GM21447 (cell line): ENCODE data around the gene MYRIP.
"Not testable (repeated sequence)": the region's sequence is repeated elsewhere in the genome, so short reads cannot be mapped to it uniquely, and the experiment has no call there.

ENCODE experiments used
- ATAC-seq: cut with Tn5 transposase; IDR thresholded peaks from one replicate; pipeline ENCODE4 v1.9.1; 2021; ENCODE audit not compliant: unreplicated experiment

The MYRIP gene

GRCh38 chr3:40021338-40021737, 211.9 kb downstream of the MYRIP start:
- no peak for ATAC-seq

- ATAC-seq: no peak
Observed at GRCh38 chr3:40022297-40022827, 213.0 kb downstream of the MYRIP start.

DNA sequence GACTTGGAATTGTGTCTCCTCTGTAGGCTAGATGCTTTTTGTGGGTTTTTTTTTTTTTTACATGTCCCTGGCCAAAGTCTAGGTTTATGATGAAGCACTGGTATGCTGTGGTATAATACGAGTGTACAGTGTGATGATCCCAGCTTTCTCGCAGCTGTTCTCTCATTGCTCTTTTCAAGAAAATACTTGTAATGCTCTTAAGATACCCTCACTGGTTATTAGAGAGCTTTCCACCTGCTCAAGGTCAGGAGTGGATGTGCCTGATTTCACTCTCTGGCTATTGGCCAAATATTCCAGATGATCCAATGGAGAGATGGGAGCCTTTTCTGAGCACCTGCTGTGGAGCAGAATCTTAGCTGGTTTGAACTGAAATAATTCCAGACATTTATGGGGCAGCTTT, 215.1 kb downstream of the MYRIP start:
- ATAC-seq: no peak

DNA sequence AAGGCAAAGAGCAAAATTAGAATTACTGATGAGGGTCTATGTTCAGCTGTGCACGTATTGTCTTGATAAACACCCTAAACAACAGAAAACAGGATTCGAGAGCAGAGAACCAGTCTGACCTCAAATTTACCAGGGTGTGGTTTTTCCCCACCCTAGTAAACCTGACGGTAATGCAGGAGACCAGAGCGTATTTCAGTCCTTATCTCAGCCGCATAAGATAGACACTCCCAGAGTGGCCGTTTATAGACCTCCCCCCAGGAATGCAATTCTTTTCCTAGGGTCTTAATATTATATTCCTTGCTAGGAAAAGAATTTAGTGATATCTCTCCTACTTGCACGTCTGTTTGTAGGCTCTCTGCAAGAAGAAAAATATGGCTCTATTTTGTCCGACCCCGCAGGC, 216.5 kb downstream of the MYRIP start:
- not testable (repeated sequence) for ATAC-seq

GRCh38 chr3:40035177-40035576, 225.8 kb downstream of the MYRIP start:
- ATAC-seq: no peak

GRCh38 chr3:40037582-40037981, 228.2 kb downstream of the MYRIP start:
- ATAC-seq: no peak

DNA sequence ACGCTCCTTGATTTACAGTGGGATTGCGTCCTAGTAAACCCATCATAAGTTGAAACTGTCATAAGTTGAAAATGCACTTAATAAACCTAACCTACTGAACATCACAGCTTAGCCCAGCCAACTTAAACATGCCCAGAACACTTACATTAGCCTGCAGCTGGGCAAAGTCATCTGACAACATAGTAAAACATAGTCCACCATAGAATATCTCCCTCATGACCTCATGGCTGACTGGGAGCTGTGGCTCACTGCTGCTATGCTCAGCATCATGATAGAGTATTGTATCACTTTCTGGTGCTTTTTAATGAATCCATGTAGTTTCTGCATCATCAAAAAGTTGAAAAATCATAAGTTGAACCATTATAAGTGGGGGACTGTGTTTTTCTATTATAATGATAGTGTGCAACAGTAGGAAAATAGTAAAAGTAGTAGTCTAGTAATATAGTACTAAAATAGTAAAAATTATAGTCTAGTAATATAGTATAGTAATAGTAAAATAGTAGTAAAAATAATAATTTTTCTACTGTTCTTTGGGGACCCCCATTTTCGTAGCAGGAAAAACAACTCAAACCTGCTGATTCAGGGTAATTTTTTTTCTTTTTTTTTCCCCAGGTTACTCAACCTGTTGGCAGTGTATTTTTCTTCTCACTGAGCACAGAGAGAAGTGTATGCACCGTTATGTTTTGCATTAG, 233.5 kb downstream of the MYRIP start:
- ATAC-seq: no peak

GRCh38 chr3:40043444-40043755, 234.0 kb downstream of the MYRIP start:
- no peak for ATAC-seq

DNA sequence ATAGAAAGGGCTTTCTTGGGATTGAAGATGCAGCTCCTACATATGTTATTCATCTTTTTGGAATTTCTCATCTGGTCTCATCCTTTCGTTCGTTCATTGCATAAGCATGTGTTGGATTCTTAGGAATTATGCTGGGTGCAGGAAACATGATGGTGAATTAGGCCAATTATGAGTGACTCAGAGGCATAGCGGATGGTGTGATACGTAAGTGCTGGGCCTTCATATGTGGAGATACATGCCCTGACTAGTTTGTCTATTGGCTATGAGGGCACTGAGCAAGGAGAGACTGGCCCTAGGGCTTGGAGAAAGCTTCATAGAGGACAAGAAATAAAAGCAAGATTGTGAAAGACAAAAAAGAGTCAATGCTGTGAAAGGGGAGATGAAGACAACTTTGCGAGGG, 235.1 kb downstream of the MYRIP start:
- ATAC-seq: no peak

GRCh38 chr3:40045051-40045450, 235.6 kb downstream of the MYRIP start:
- ATAC-seq: no peak

GRCh38 chr3:40046149-40046548, 236.7 kb downstream of the MYRIP start:
- ATAC-seq: no peak

DNA sequence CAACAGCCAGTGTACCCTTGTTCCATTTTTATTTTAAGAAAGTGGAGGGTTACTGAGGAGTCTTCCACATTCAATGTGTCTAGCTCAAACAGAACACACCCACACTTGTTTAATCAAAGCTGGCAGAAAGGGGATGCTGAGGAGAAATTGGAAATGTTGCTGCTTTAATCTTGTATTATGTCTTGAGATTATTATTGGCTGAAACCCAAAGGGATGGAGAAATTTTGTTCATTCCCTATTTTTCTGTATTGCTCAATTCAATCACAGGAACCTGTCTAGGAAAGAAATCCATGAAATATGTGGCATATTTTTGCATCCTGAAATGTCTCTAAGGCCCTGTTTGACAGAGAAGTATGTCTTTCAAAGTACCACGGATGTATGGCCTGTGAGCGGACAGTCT, 238.0 kb downstream of the MYRIP start:
- no peak for ATAC-seq

DNA sequence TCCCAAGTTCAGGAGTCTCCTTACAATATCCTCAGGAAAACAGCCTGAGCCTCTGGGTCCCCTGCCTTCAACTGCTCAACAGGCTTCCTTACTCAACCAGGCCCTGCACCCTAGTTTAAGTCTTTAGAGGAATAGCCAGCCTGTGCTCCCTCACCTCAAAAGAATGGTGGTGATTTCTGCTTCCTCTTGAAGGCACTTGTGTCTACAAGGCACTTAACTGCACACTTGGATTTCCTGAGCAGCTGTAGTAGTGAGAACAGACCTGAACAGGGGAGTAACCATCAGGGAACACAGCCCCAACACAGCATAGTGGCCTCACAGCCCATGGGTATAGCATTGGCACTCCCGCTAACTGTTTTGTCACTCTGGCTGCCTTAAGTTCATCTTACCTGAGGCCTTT, 244.3 kb downstream of the MYRIP start:
- no peak for ATAC-seq

DNA sequence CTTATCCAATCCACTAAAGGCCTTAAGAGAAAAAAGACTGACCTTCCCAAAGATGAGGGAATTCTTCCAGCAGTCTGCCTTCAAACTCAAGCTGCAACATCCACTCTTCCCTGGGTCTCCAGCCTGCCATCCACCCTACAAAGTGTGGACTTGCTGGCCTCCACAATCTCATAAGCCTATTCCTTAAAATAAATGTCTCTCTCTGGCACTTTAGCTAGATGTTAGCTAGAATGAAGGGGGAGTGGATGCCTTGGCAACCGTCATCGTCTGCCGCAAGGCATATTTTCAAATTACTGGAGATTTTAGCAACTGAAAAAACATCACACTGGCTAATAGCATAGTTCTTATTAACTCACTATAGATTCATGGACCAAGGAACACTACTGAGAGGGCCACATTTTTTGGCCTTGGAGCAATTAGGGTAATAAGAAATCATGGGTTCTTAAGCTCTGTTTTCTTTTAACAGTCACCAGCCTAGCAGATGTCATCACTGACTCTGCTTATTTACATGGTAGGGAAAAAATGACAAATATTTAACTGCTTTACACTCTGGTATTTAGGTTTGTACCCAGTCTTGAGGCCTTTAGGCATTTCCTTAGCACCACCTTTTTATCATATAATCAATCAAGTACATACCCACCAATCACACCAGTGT, 245.3 kb downstream of the MYRIP start:
- ATAC-seq: no peak

DNA sequence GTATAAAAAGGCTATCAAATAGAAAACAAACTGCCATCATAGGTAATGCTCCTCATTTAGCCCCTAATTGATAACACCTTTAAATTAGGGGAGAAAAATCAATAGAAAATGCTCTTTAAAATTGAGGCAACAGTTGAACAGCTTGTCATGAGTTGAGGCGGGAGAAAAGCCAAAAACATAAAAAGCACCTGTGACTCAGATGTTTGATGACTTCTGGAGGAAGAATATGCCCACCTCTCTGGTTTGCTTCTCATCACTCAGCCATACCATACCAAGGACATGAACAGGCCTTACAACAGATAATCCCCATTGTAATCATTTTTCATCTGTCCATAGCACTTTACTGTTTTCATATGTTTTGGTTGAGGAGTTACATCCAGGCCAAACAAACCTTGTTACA, 246.0 kb downstream of the MYRIP start:
- no peak for ATAC-seq

GRCh38 chr3:40055956-40056355, 246.5 kb downstream of the MYRIP start:
- ATAC-seq: no peak

GRCh38 chr3:40057077-40057476, 247.7 kb downstream of the MYRIP start:
- no peak for ATAC-seq

- ATAC-seq: no peak
Observed at GRCh38 chr3:40057786-40058185, 248.4 kb downstream of the MYRIP start.

DNA sequence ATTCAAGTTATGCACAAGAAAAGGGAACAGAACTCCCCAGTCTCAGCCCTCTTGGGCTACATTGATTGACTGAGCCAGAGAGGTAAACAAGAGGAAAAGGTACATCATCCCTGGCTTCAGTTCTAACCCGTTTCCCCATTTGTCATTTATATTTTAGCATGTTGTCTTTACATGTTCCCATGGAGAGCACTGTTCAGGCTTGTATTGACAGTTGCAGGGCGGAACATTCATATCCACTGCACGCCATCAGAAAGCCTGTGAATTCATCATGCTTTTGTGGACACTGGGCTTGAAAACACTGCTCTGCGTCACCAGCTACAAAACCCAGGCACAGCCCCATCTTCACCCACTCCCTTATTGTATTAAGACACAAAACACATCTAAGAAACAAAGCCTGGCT, 259.2 kb downstream of the MYRIP start:
- no peak for ATAC-seq

- ATAC-seq: no peak
Observed at GRCh38 chr3:40070816-40071215, 261.4 kb downstream of the MYRIP start.

DNA sequence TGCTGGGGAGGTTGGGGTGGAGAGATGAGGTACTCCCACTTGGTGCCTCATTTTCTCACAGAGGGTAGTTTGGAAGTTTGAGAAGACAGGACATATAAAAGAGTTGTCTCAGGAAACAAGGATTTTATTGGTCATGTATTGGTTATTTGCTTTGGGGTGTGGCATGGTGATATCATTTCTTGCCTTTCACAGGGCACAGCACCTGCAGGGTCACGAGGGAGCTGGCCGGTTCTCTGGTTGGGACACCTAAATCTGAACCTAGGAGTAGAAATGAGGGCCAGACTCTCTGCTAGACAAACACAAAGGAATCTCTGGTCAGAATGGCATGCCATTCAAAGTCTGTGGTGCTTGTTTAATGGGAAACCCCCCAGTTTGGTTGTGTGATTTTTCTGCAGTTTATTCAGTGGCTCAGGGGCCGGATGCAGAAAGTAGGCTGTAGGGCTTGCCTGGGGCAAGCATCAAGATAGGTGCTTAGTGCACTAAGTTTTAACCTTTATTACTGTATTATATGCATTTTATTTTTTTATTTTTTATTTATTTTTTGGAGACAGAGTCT, 262.4 kb downstream of the MYRIP start:
- ATAC-seq: no peak

DNA sequence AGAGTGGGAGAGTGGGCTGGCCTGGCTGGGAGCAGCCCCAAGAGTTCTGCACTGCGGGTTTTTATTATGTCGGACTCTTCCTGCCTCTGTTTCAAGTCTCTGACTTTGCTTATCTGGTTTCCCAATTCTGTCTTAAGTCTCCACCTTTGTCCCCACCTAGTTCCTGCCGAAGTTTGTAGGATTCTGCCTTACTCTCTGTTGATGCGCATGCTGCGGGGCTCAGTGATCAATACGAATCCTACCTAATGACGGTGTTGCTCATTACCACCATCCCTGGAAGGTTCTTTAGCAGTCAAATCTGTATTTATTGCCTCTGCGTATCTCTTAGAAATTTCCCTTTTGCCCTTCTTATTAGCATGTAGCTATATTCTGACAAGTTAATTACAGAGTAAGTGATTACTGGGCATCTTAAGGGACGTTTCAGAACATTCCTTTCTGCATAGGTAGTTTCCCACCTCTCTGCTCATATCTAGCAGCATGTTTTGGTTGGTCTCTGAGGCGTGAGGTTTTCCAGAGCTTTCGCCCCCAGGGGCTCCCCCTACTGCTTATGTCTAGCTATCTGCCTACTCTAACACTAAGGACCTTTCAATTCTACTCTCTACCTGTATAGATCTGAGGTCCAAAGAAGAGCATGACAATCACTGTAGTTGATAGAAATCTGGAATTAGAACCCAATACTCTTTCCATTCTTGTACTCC, 264.1 kb downstream of the MYRIP start:
- no peak for ATAC-seq
